HS-27A (cell line): Measurements from ENCODE around the gene SGMS1.
A peak's percentile ranks its signal among the peaks of the same experiment; 100 is the strongest.
"Not testable (repeated sequence)": the region's sequence is repeated elsewhere in the genome, so short reads cannot be mapped to it uniquely, and the experiment has no call there.

Source experiments
- DNase-seq: peaks from one replicate; pipeline ENCODE4 v3.0.0-alpha.2; 2012; ENCODE audit warnings: low read depth, missing footprints

Gene SGMS1

GRCh38 chr10:50582046-50582445, 41.7 kb downstream of the SGMS1 start:
- DNase-seq: no peak

- DNase-seq: no peak
These were observed 43.4 kb downstream of the SGMS1 start for GRCh38 chr10:50580262-50580891.

GRCh38 chr10:50579491-50580261, 44.1 kb downstream of the SGMS1 start:
- no peak for DNase-seq

- DNase-seq: no peak
These were observed 44.8 kb downstream of the SGMS1 start for GRCh38 chr10:50578949-50579348.

- no peak for DNase-seq
These were observed 45.9 kb downstream of the SGMS1 start for GRCh38 chr10:50577681-50578350.

- DNase-seq: no peak
These were observed 46.7 kb downstream of the SGMS1 start for GRCh38 chr10:50577010-50577409.

GRCh38 chr10:50576245-50576815, 47.4 kb downstream of the SGMS1 start:
- DNase-seq: peak; percentile 56

GRCh38 chr10:50575477-50576244, 48.1 kb downstream of the SGMS1 start:
- no peak for DNase-seq

GRCh38 chr10:50574931-50575330, 48.8 kb downstream of the SGMS1 start:
- no peak for DNase-seq

GRCh38 chr10:50574305-50574704, 49.5 kb downstream of the SGMS1 start:
- DNase-seq: no peak

GRCh38 chr10:50572017-50572491, 51.7 kb downstream of the SGMS1 start:
- no peak for DNase-seq

GRCh38 chr10:50568750-50569149, 55.0 kb downstream of the SGMS1 start:
- DNase-seq: not testable (repeated sequence)

GRCh38 chr10:50567384-50567783, 56.4 kb downstream of the SGMS1 start:
- no peak for DNase-seq

GRCh38 chr10:50566150-50566549, 57.6 kb downstream of the SGMS1 start:
- DNase-seq: no peak

- DNase-seq: no peak
These were observed 58.3 kb downstream of the SGMS1 start for GRCh38 chr10:50565301-50566083.

GRCh38 chr10:50563906-50564305, 59.9 kb downstream of the SGMS1 start:
- DNase-seq: no peak

GRCh38 chr10:50561816-50562215, 61.9 kb downstream of the SGMS1 start:
- DNase-seq: no peak

- no peak for DNase-seq
These were observed 62.5 kb downstream of the SGMS1 start for GRCh38 chr10:50561266-50561665.

- no peak for DNase-seq
These were observed 63.4 kb downstream of the SGMS1 start for GRCh38 chr10:50560370-50560769.

GRCh38 chr10:50558371-50558770, 65.4 kb downstream of the SGMS1 start:
- DNase-seq: no peak

- no peak for DNase-seq
These were observed 66.5 kb downstream of the SGMS1 start for GRCh38 chr10:50557130-50557682.
